K562 (cell line): ENCODE results near the gene TEX22.

Experiments used
- BRCA1 ChIP-seq, 2 experiments: fragments of 450-650 bp in 1 of 2; sonication (generic) in 1 of 2; formaldehyde crosslinking in 1 of 2; IDR thresholded peaks; 2 replicates each; pipeline versions ENCODE4 v1.5.0 to v1.6.1; 2017 to 2020; ENCODE audit warnings: mild to moderate bottlenecking in 1 of 2, missing genetic modification reagents in 1 of 2
- DACH1 ChIP-seq: fragments of 450-650 bp; IDR thresholded peaks from 2 replicates; pipeline ENCODE4 v1.6.1; 2018; ENCODE audit not compliant: partially characterized antibody
- NFRKB ChIP-seq: fragments of 450-650 bp; IDR thresholded peaks from 2 replicates; pipeline ENCODE4 v1.6.1; 2016; ENCODE audit warnings: low read depth
- NR2C1 ChIP-seq, 2 experiments: fragments of 450-650 bp; IDR thresholded peaks; 2 replicates each; pipeline ENCODE4 v1.6.1; 2017; ENCODE audit warnings: mild to moderate bottlenecking in 2 of 2, antibody characterized with exemption in 1 of 2, inconsistent platforms in 1 of 2, missing compliant biosample characterization in 1 of 2, missing genetic modification characterization in 1 of 2
- NRF1 ChIP-seq, 2 experiments: fragments of 450-650 bp; IDR thresholded peaks in 1 of 2; conservative IDR thresholded peaks in 1 of 2; 2 replicates each; pipeline ENCODE4 v1.6.1; 2014; ENCODE audit warnings: mild to moderate bottlenecking in 2 of 2
- RAD21 ChIP-seq, 2 experiments: fragments of 250-450 bp in 1 of 2; fragments of 450-650 bp in 1 of 2; sonication (Bioruptor Pico) in 1 of 2; formaldehyde crosslinking in 1 of 2; IDR thresholded peaks in 1 of 2; conservative IDR thresholded peaks in 1 of 2; 2 replicates each; pipeline versions ENCODE4 v1.4.0 to v1.8.0; 2020 to 2022; ENCODE audit warnings: mild to moderate bottlenecking in 2 of 2, moderate library complexity in 1 of 2
- STAG1 ChIP-seq: sonication (generic); formaldehyde crosslinking; IDR thresholded peaks from 2 replicates; pipeline ENCODE4 v1.5.0; 2020; ENCODE audit warnings: missing genetic modification reagents, borderline replicate concordance
- TF ChIP-seq, protein P1 (sequence below): sonication (generic); formaldehyde crosslinking; IDR thresholded peaks from 2 replicates; pipeline ENCODE4 v1.9.0; 2022; ENCODE audit warnings: mild to moderate bottlenecking, missing genetic modification reagents
- TF ChIP-seq, protein P2 (sequence below), 3 experiments: IDR thresholded peaks in 2 of 3; conservative IDR thresholded peaks in 1 of 3; 2 replicates each; pipeline ENCODE4 v1.5.1; 2011 to 2012; ENCODE audit warnings: low read length in 3 of 3, mild to moderate bottlenecking in 3 of 3, control low read depth in 2 of 3, improper control_type of control experiment in 1 of 3, inconsistent platforms in 1 of 3, low read depth in 1 of 3, mixed read lengths in 1 of 3, moderate library complexity in 1 of 3; ENCODE audit not compliant: insufficient read depth in 2 of 3
- TF ChIP-seq, protein P3 (sequence below): fragments of 250-450 bp; sonication (Bioruptor Pico); IDR thresholded peaks from 2 replicates; pipeline ENCODE4 v1.8.0; 2022; ENCODE audit warnings: moderate library complexity, mild to moderate bottlenecking, inconsistent platforms

DNA sequence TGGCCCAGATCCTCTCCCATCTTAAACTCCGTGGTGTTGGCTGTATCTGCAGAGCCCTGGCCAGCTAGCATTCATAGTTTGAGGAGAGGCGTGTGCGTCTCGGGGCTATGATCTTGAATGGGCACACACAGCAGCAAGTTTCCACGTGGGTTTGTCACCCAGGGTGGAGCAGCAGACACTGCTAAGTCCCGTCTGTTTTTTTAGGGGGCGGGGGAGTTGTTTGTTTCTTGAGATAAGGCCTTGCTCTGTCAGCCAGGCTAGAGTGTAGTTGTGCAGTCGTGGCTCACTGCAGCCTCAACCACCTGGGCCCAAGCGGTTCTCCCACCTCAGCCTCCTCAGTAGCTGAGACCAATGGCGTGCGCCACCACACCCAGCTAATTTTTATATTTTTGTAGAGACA is 20.1 kb upstream of the TEX22 start:
- TF ChIP-seq NR2C1 (IDR thresholded peaks at IDR 0.05) (no peak), NR2C1 (tag; IDR thresholded peaks at IDR 0.05) (no peak), RAD21 (CRISPR knock-in tag; conservative IDR thresholded peaks at IDR 0.05 in 1 of 2, IDR thresholded peaks at IDR 0.05 in 1 of 2) (no peak), BRCA1 (IDR thresholded peaks at IDR 0.05) (no peak), BRCA1 (CRISPR knock-in tag; IDR thresholded peaks at IDR 0.05) (no peak), NFRKB (no peak), DACH1 (no peak), STAG1 (CRISPR knock-in tag) (no peak), NRF1 (conservative IDR thresholded peaks at IDR 0.05 in 1 of 2, IDR thresholded peaks at IDR 0.05 in 1 of 2) (no peak)
- TF ChIP-seq, protein P1, sequence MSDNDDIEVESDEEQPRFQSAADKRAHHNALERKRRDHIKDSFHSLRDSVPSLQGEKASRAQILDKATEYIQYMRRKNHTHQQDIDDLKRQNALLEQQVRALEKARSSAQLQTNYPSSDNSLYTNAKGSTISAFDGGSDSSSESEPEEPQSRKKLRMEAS (CRISPR knock-in tag), result no peak
- TF ChIP-seq, protein P2, sequence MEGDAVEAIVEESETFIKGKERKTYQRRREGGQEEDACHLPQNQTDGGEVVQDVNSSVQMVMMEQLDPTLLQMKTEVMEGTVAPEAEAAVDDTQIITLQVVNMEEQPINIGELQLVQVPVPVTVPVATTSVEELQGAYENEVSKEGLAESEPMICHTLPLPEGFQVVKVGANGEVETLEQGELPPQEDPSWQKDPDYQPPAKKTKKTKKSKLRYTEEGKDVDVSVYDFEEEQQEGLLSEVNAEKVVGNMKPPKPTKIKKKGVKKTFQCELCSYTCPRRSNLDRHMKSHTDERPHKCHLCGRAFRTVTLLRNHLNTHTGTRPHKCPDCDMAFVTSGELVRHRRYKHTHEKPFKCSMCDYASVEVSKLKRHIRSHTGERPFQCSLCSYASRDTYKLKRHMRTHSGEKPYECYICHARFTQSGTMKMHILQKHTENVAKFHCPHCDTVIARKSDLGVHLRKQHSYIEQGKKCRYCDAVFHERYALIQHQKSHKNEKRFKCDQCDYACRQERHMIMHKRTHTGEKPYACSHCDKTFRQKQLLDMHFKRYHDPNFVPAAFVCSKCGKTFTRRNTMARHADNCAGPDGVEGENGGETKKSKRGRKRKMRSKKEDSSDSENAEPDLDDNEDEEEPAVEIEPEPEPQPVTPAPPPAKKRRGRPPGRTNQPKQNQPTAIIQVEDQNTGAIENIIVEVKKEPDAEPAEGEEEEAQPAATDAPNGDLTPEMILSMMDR (IDR thresholded peaks at IDR 0.05 in 2 of 3, conservative IDR thresholded peaks at IDR 0.05 in 1 of 3; ENCODE audit: insufficient read depth in 2 of 3, low read depth in 1 of 3, low read length in 3 of 3), result no peak
- TF ChIP-seq, protein P3, sequence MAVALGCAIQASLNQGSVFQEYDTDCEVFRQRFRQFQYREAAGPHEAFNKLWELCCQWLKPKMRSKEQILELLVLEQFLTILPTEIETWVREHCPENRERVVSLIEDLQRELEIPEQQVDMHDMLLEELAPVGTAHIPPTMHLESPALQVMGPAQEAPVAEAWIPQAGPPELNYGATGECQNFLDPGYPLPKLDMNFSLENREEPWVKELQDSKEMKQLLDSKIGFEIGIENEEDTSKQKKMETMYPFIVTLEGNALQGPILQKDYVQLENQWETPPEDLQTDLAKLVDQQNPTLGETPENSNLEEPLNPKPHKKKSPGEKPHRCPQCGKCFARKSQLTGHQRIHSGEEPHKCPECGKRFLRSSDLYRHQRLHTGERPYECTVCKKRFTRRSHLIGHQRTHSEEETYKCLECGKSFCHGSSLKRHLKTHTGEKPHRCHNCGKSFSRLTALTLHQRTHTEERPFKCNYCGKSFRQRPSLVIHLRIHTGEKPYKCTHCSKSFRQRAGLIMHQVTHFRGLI (CRISPR knock-in tag), result no peak
